DMS53 (cell line): ENCODE measurements around the gene HOXB3.

Source experiments
- DNase-seq: peaks from one replicate; lab custom pipeline; 2025; lab: John Stamatoyannopoulos, UW

Gene HOXB3

GRCh38 chr17:48569674-48570324 is 20.2 kb downstream of the HOXB3 start:
- no peak for DNase-seq

- no peak for DNase-seq
Measured at GRCh38 chr17:48569240-48569582, 20.8 kb downstream of the HOXB3 start.

GRCh38 chr17:48568499-48569239 is 21.4 kb downstream of the HOXB3 start:
- no peak for DNase-seq

- DNase-seq = no peak
Measured at GRCh38 chr17:48567646-48568354, 22.2 kb downstream of the HOXB3 start.

GRCh38 chr17:48567209-48567608 is 22.8 kb downstream of the HOXB3 start:
- no peak for DNase-seq

- no peak for DNase-seq
Measured at GRCh38 chr17:48566717-48567116, 23.3 kb downstream of the HOXB3 start.

- DNase-seq = no peak
Measured at GRCh38 chr17:48565925-48566710, 23.9 kb downstream of the HOXB3 start.

- DNase-seq = no peak
Measured at GRCh38 chr17:48565022-48565554, 25.0 kb downstream of the HOXB3 start.

- DNase-seq = no peak
Measured at GRCh38 chr17:48564188-48565021, 25.6 kb downstream of the HOXB3 start.

GRCh38 chr17:48563867-48564187 is 26.2 kb downstream of the HOXB3 start:
- no peak for DNase-seq

- DNase-seq = no peak
Measured at GRCh38 chr17:48563385-48563838, 26.6 kb downstream of the HOXB3 start.

GRCh38 chr17:48562934-48563333 is 27.1 kb downstream of the HOXB3 start:
- no peak for DNase-seq

GRCh38 chr17:48561884-48562810 is 27.9 kb downstream of the HOXB3 start:
- DNase-seq = peak; percentile 31

GRCh38 chr17:48559840-48560817 is 29.9 kb downstream of the HOXB3 start:
- no peak for DNase-seq

- DNase-seq = no peak
Measured at GRCh38 chr17:48559122-48559839, 30.8 kb downstream of the HOXB3 start.

- no peak for DNase-seq
Measured at GRCh38 chr17:48558831-48559121, 31.3 kb downstream of the HOXB3 start.

GRCh38 chr17:48558057-48558830 is 31.8 kb downstream of the HOXB3 start:
- no peak for DNase-seq
